Left ventricle myocardium inferior (tissue), 1 donor: ENCODE data around the gene KCNJ16. TPM values are rescaled to one million over a fixed set of nuclear protein-coding genes. Genes with fewer than 3 reads are reported as not detected.

ENCODE experiments used
- DNase-seq: peaks from one replicate; pipeline ENCODE4 v3.0.0-alpha.2; 2020
- H3K27ac ChIP-seq: fragments of 200-600 bp; replicated peaks from 2 replicates; pipeline ENCODE4 v1.8.0; 2021
- H3K27me3 ChIP-seq: fragments of 200-600 bp; 2 replicates; pipeline ENCODE4 v1.8.0; 2021; ENCODE audit warnings: low read depth
- H3K36me3 ChIP-seq: fragments of 200-600 bp; 2 replicates; pipeline ENCODE4 v1.8.0; 2021
- H3K4me1 ChIP-seq: fragments of 200-600 bp; 2 replicates; pipeline ENCODE4 v1.8.0; 2021
- H3K4me3 ChIP-seq: fragments of 200-600 bp; 2 replicates; pipeline ENCODE4 v1.8.0; 2021; ENCODE audit warnings: mild to moderate bottlenecking, moderate library complexity
- H3K9me3 ChIP-seq: fragments of 200-600 bp; replicated peaks from 2 replicates; pipeline ENCODE4 v1.8.0; 2021
- CTCF ChIP-seq: fragments of 200-600 bp; IDR thresholded peaks from 2 replicates; pipeline ENCODE4 v1.8.0; 2021; ENCODE audit warnings: antibody characterized with exemption, mild to moderate bottlenecking, borderline replicate concordance
- intact Hi-C: fragments of 100-400 bp; cut with micrococcal nuclease; formaldehyde crosslinking; loops from one replicate; pipeline ENCODE4 v1.11.0; 2022
- total RNA-seq: library from RNA; stranded (reverse); fragmentation: NEBNext Ultra II Directional; extraction: Animal tissue kit (Norgen Biotek cat#: 25700); gene quantifications from one replicate; pipeline ENCODE4 v1.2.1, GENCODE V29; 2021
- donor health status: DM: no; HTN: yes; CAD: no; lungs with severe emphysema.

The KCNJ16 gene
- total RNA-seq, 1 donor from 2014 or later, result not detected

GRCh38 chr17:70104791-70105523, 29.9 kb downstream of the KCNJ16 start:
- Histone ChIP-seq H3K4me1 (peaks cover 15% of the 10 kb centered on the region), H3K4me3 (no peak overlapping the region), H3K27ac (no peak overlapping the region), H3K9me3 (no peaks in the 10 kb centered on the region), H3K27me3 (no peaks in the 10 kb centered on the region), H3K36me3 (no peaks in the 10 kb centered on the region)
- intact Hi-C loops, result no loop called here
- DNase-seq, result no peak
- TF ChIP-seq CTCF, result no peak

GRCh38 chr17:70105641-70106040, 30.6 kb downstream of the KCNJ16 start:
- Histone ChIP-seq H3K36me3 (no peaks in the 10 kb centered on the region), H3K27ac (no peak overlapping the region), H3K4me3 (no peak overlapping the region), H3K9me3 (no peaks in the 10 kb centered on the region), H3K4me1 (peaks cover 16% of the 10 kb centered on the region), H3K27me3 (no peaks in the 10 kb centered on the region)
- intact Hi-C loops, result no loop called here
- no peak for DNase-seq
- TF ChIP-seq CTCF, result no peak

GRCh38 chr17:70106551-70106950, 31.5 kb downstream of the KCNJ16 start:
- Histone ChIP-seq H3K36me3 (no peaks in the 10 kb centered on the region), H3K9me3 (no peaks in the 10 kb centered on the region), H3K4me3 (no peak overlapping the region), H3K27ac (no peak overlapping the region), H3K4me1 (peaks cover 16% of the 10 kb centered on the region), H3K27me3 (no peaks in the 10 kb centered on the region)
- no peak for DNase-seq
- TF ChIP-seq CTCF, result no peak
- intact Hi-C loops, result no loop called here

DNA sequence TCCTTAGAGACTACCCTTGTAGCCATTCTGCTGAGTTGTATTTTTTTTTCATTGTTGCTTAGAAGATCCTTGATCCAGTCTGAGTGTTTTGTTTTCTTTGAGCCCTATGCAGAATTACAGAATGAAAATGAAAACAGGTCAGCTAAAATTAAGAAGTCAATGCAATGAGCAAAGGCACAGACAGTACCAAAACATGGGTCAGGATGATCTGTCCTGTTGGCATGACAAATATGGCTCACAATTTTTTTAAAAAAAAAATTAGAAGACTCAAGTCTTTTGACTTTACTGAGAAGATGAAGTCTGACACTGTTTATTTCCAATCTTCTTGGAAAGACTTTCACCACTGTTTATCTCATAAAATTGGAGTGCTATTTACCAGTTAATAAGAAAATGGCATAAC, 32.4 kb downstream of the KCNJ16 start:
- Histone ChIP-seq H3K4me3 (no peak overlapping the region), H3K27me3 (no peaks in the 10 kb centered on the region), H3K9me3 (no peaks in the 10 kb centered on the region), H3K36me3 (no peaks in the 10 kb centered on the region), H3K4me1 (peaks cover 16% of the 10 kb centered on the region), H3K27ac (no peak overlapping the region)
- DNase-seq, result no peak
- intact Hi-C loops, result no loop called here
- TF ChIP-seq CTCF, result no peak

GRCh38 chr17:70107904-70108565, 33.0 kb downstream of the KCNJ16 start:
- Histone ChIP-seq H3K36me3 (no peaks in the 10 kb centered on the region), H3K27me3 (no peaks in the 10 kb centered on the region), H3K9me3 (no peaks in the 10 kb centered on the region), H3K4me1 (peaks cover 16% of the 10 kb centered on the region), H3K4me3 (no peak overlapping the region), H3K27ac (no peak overlapping the region)
- TF ChIP-seq CTCF, result no peak
- intact Hi-C loops, result no loop called here
- DNase-seq, result no peak
